ENCODE measurements around the gene RAB27A.

GRCh38 chr15:55186331-55186730, 103.3 kb downstream of the RAB27A start:
- no peak for TF ChIP-seq POLR2A (IDR thresholded peaks at IDR 0.05; ENCODE audit: low read length)
- TF ChIP-seq GATA1 (IDR thresholded peaks at IDR 0.05; ENCODE audit: low read depth, low read length): no peak
